H1 (cell line): ENCODE data around the gene VTN. TPM values are rescaled to one million over a fixed set of nuclear protein-coding genes. Genes with fewer than 3 reads are reported as not detected.

Source experiments
- CTCF ChIA-PET: fragments of 300-600 bp; sonication (Branson Sonifier 250); formaldehyde crosslinking; loops from one replicate; lab custom pipeline; 2021; ENCODE audit not compliant: partially characterized antibody; lab: Charles Lee
- POLR2A ChIA-PET: fragments of 300-600 bp; sonication (Branson Sonifier 250); formaldehyde crosslinking; loops from one replicate; lab custom pipeline; 2021; ENCODE audit warnings: inconsistent platforms; ENCODE audit not compliant: partially characterized antibody; lab: Charles Lee
- DNase-seq, 2 experiments: peaks; one replicate each; pipeline versions ENCODE4 v3.0.0 to v3.0.0-alpha.2; 2010 to 2022; ENCODE audit warnings: low spot score in 2 of 2, low read depth in 1 of 2, mixed read lengths in 1 of 2
- FAIRE-seq: peaks from 2 replicates; lab custom pipeline; 2011; peaks lifted over from hg19 to GRCh38; lab: Jason Lieb, UNC
- H2AFZ ChIP-seq: 2 replicates; pipeline ENCODE4 v1.8.1; 2012; ENCODE audit warnings: low read length, inconsistent platforms
- H2AK5ac ChIP-seq: 2 replicates; pipeline ENCODE4 v1.6.1; 2013; ENCODE audit warnings: low read depth, low read length
- H2BK120ac ChIP-seq: replicated peaks from 2 replicates; pipeline ENCODE3; 2013; ENCODE audit warnings: low read depth, low read length, inconsistent platforms
- H2BK12ac ChIP-seq: 2 replicates; pipeline ENCODE4 v1.6.1; 2013; ENCODE audit warnings: low read depth, low read length
- H2BK15ac ChIP-seq: 2 replicates; pipeline ENCODE4 v1.6.1; 2013; ENCODE audit warnings: low read length
- H2BK20ac ChIP-seq: 2 replicates; pipeline ENCODE4 v1.6.1; 2013; ENCODE audit warnings: low read length
- H2BK5ac ChIP-seq: 2 replicates; pipeline ENCODE4 v1.6.1; 2013; ENCODE audit warnings: low read depth, low read length
- H3K14ac ChIP-seq: 2 replicates; pipeline ENCODE4 v1.6.1; 2013; ENCODE audit warnings: inconsistent platforms; ENCODE audit not compliant: insufficient read length
- H3K18ac ChIP-seq: 2 replicates; pipeline ENCODE4 v1.6.1; 2013; ENCODE audit warnings: low read length; ENCODE audit errors: extremely low read depth
- H3K23ac ChIP-seq: 2 replicates; pipeline ENCODE4 v1.6.1; 2013; ENCODE audit warnings: inconsistent platforms; ENCODE audit not compliant: insufficient read length
- H3K23me2 ChIP-seq: 2 replicates; pipeline ENCODE4 v1.6.1; 2013; ENCODE audit warnings: low read depth, low read length
- H3K27ac ChIP-seq: 2 replicates; pipeline ENCODE4 v1.6.1; 2011; ENCODE audit warnings: low read depth, low read length, inconsistent platforms
- H3K27me3 ChIP-seq, 4 experiments: replicated peaks in 1 of 4; 1 replicate in 1 of 4; 2 replicates in 3 of 4; pipeline versions ENCODE4 v1.6.1 to v1.8.1; 2011 to 2013; ENCODE audit warnings: low read length in 3 of 4, mild to moderate bottlenecking in 3 of 4, inconsistent platforms in 2 of 4, mixed read lengths in 2 of 4, moderate library complexity in 1 of 4; ENCODE audit not compliant: control insufficient read depth in 3 of 4, insufficient read depth in 3 of 4; ENCODE audit errors: extremely low read depth in 1 of 4
- H3K36me3 ChIP-seq, 4 experiments: 2 replicates each; pipeline versions ENCODE4 v1.6.1 to v1.8.1; 2011 to 2013; ENCODE audit warnings: mild to moderate bottlenecking in 4 of 4, low read length in 3 of 4, moderate library complexity in 2 of 4, control low read depth in 1 of 4, inconsistent platforms in 1 of 4; ENCODE audit not compliant: insufficient read depth in 4 of 4, control insufficient read depth in 2 of 4
- H3K4ac ChIP-seq: replicated peaks from 2 replicates; pipeline ENCODE3; 2013; ENCODE audit warnings: low read length, low read depth, mixed read lengths, inconsistent platforms; ENCODE audit not compliant: insufficient read length
- H3K4me1 ChIP-seq, 4 experiments: replicated peaks in 1 of 4; 1 replicate in 1 of 4; 2 replicates in 3 of 4; pipeline versions ENCODE4 v1.6.1 to v1.8.1; 2011 to 2013; ENCODE audit warnings: low read length in 3 of 4, inconsistent platforms in 2 of 4, mixed read lengths in 1 of 4; ENCODE audit not compliant: insufficient read depth in 4 of 4, control insufficient read depth in 3 of 4
- H3K4me2 ChIP-seq, 2 experiments: 2 replicates each; pipeline versions ENCODE4 v1.6.1 to v1.8.1; 2011 to 2013; ENCODE audit warnings: low read depth in 2 of 2, low read length in 2 of 2, control low read depth in 1 of 2, inconsistent platforms in 1 of 2, mild to moderate bottlenecking in 1 of 2; ENCODE audit not compliant: insufficient read depth in 1 of 2
- H3K4me3 ChIP-seq, 4 experiments: fragments of 200-600, 300-600 bp in 1 of 4; sonication (generic), shearing (Covaris generic), sonication (Bioruptor Twin) in 1 of 4; 2 replicates each; pipeline versions ENCODE4 v1.5.1 to v1.8.1; 2011 to 2016; ENCODE audit warnings: low read length in 4 of 4, low read depth in 3 of 4, control low read depth in 2 of 4, inconsistent platforms in 2 of 4, mild to moderate bottlenecking in 2 of 4, mixed read lengths in 1 of 4, moderate library complexity in 1 of 4; ENCODE audit not compliant: insufficient read depth in 2 of 4; ENCODE audit errors: extremely low read depth in 1 of 4
- H3K56ac ChIP-seq: replicated peaks from 2 replicates; pipeline ENCODE3; 2013; ENCODE audit warnings: low read depth, mild to moderate bottlenecking, mixed read lengths, low read length, inconsistent platforms; ENCODE audit not compliant: insufficient read length
- H3K79me1 ChIP-seq: 2 replicates; pipeline ENCODE4 v1.6.1; 2013; ENCODE audit warnings: low read depth, low read length, control low read depth
- H3K79me2 ChIP-seq, 2 experiments: 2 replicates each; pipeline versions ENCODE4 v1.6.1 to v1.8.1; 2012 to 2013; ENCODE audit warnings: low read length in 2 of 2, mild to moderate bottlenecking in 2 of 2, inconsistent platforms in 1 of 2; ENCODE audit not compliant: insufficient read depth in 2 of 2, control insufficient read depth in 1 of 2
- H3K9ac ChIP-seq, 4 experiments: replicated peaks in 1 of 4; 1 replicate in 1 of 4; 2 replicates in 3 of 4; pipeline versions ENCODE4 v1.6.1 to v1.8.1; 2011 to 2013; ENCODE audit warnings: low read depth in 3 of 4, low read length in 3 of 4, control low read depth in 2 of 4, mild to moderate bottlenecking in 2 of 4, moderate library complexity in 2 of 4, inconsistent platforms in 1 of 4; ENCODE audit errors: extremely low read depth in 1 of 4
- H3K9me3 ChIP-seq, 2 experiments: 2 replicates each; pipeline versions ENCODE4 v1.6.1 to v1.8.1; 2012 to 2013; ENCODE audit warnings: mild to moderate bottlenecking in 2 of 2, moderate library complexity in 2 of 2, control low read depth in 1 of 2, inconsistent platforms in 1 of 2, low read depth in 1 of 2, low read length in 1 of 2, mixed read lengths in 1 of 2; ENCODE audit not compliant: insufficient read depth in 2 of 2
- H4K20me1 ChIP-seq, 2 experiments: replicated peaks in 1 of 2; 2 replicates each; pipeline versions ENCODE3 to v1.8.1; 2011 to 2013; ENCODE audit warnings: inconsistent platforms in 2 of 2, low read length in 2 of 2, mild to moderate bottlenecking in 1 of 2; ENCODE audit not compliant: insufficient read depth in 2 of 2, control insufficient read depth in 1 of 2
- H4K5ac ChIP-seq: 2 replicates; pipeline ENCODE4 v1.6.1; 2013; ENCODE audit warnings: low read length, low read depth, mixed read lengths, inconsistent platforms; ENCODE audit not compliant: insufficient read length
- H4K8ac ChIP-seq: 2 replicates; pipeline ENCODE4 v1.8.0; 2013; ENCODE audit warnings: mild to moderate bottlenecking, moderate library complexity, low read length, inconsistent platforms; ENCODE audit not compliant: insufficient read depth; ENCODE audit errors: extremely low read depth
- H4K91ac ChIP-seq: replicated peaks from 2 replicates; pipeline ENCODE3; 2013; ENCODE audit warnings: low read length, mixed read lengths, inconsistent platforms; ENCODE audit not compliant: insufficient read length
- WGBS, 2 experiments: shearing (Covaris generic) in 1 of 2; methylation state at CpG; one replicate each; pipeline versions ENCODE4 v1.1.6 to v1.1.7; 2013 to 2015; ENCODE audit warnings: low lambda C conversion rate in 2 of 2, mixed read lengths in 2 of 2, inconsistent platforms in 1 of 2, low coverage in 1 of 2, missing lambda C conversion rate in 1 of 2; ENCODE audit not compliant: insufficient replicate concordance in 2 of 2, insufficient coverage in 1 of 2, insufficient read length in 1 of 2; ENCODE audit errors: extremely low coverage in 1 of 2, missing lambda C conversion rate in 1 of 2; 5-methylcytosine and 5-hydroxymethylcytosine counted together
- polyA plus RNA-seq, 7 experiments: library from polyadenylated mRNA; depleted of rRNA in 3 of 7; stranded (reverse) in 5 of 7; unstranded in 2 of 7; fragments of >200 nt in 5 of 7; fragments of 200-250 nt in 2 of 7; gene quantifications; 1 replicate in 5 of 7; 2 replicates in 1 of 7; 4 replicates in 1 of 7; pipeline versions ENCODE4 v1.2.1 to v1.2.3, GENCODE V29; 2011 to 2013; ENCODE audit warnings: missing spikeins in 2 of 7, mixed read lengths in 2 of 7
- total RNA-seq: library from RNA; stranded (reverse); fragmentation: NEBNext Ultra II Directional; extraction: Animal tissue kit (Norgen Biotek cat#: 25700); gene quantifications from 2 replicates; pipeline ENCODE4 v1.2.1, GENCODE V29; 2021

The VTN gene
- total and polyA plus RNA-seq, 2 of the 8 experiments (the other 6 are each of a cell fraction or from before 2014, with no cell fraction given) = 0.18 TPM; not detected in 1

DNA sequence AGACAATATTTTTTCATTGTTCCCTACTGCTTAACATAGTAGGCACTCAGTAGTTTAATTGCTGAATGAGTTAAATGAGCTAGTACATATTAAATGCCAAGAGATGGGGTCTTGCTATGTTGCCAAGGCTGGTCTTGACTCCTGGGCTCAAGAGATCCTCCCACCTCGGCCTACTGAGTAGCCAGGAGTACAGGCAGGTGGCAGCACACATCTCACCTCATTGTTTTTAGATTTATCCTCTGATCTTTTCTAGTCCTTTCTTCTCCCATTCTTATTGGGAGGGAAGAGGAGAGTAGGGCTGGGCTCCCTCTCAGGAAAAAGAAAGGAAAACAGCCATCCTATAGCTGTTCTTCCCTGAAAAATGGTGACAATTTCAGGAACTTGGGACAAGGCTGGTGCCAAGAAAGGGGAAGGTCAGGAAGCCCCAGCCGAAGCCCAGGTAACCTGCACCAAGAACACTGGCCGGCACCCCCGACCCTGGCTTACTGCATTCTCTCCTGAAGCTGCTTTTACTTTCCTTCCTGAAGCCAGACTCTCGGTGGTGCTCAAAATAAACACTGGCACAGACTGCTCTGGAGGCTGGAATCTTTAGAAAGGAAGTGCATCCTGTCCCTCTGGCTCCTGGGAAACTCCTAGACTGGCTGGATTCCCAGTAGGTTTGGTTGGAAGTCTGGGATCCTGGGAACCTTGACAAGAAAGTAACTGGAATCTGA lies 31.9 kb downstream of the VTN start:
- no peak overlapping the region for H3K9ac ChIP-seq
- H3K27ac ChIP-seq = no peak overlapping the region
- no peak overlapping the region for H2BK5ac ChIP-seq
- POLR2A ChIA-PET = interaction anchor here (1.0 to 2.9 kb wide), 4 partner anchors 10 to 31 kb away, joined by 3 to 9 read pairs (median 4); no protein-coding TSS in a partner anchor
- no peaks in the 10 kb centered on the region for H3K27me3 ChIP-seq
- peaks cover 10% of the 10 kb centered on the region; the same call in 1 of the 2 replicates for H3K23me2 ChIP-seq
- no peak overlapping the region for H2AK5ac ChIP-seq
- no peak overlapping the region for H3K23ac ChIP-seq
- peaks cover 16% of the 10 kb centered on the region for H3K79me1 ChIP-seq
- H3K36me3 ChIP-seq = peaks cover 4 to 15% (median 10%) of the 10 kb centered on the region in 4 experiments; a peak in 7 of 8 replicates
- H3K9me3 ChIP-seq = no peaks in the 10 kb centered on the region
- no peak overlapping the region for H2BK15ac ChIP-seq
- no peak overlapping the region for H3K18ac ChIP-seq
- no peak overlapping the region; the same call in 1 of the 2 replicates for H4K8ac ChIP-seq
- H4K91ac ChIP-seq = no peak overlapping the region
- no peak overlapping the region for H2BK12ac ChIP-seq
- H3K4ac ChIP-seq = no peak overlapping the region
- H3K4me3 ChIP-seq = no peak overlapping the region
- peaks cover 2% of the 10 kb centered on the region in 2 experiments for H4K20me1 ChIP-seq
- WGBS, 2 experiments = 86% methylated on average over 5 of the region's 5 CpGs; no CpG with 5 or more reads in 1 of the 2 experiments
- H3K4me1 ChIP-seq = peaks cover 0 to 10% (median 8%) of the 10 kb centered on the region in 4 experiments; a peak in 6 of 7 replicates
- H2BK120ac ChIP-seq = no peak overlapping the region
- DNase-seq (no peak), FAIRE-seq (no peak)
- no peak overlapping the region for H3K4me2 ChIP-seq
- H3K56ac ChIP-seq = no peak overlapping the region
- no peak overlapping the region for H3K14ac ChIP-seq
- CTCF ChIA-PET = interaction anchor here (1.5 kb wide), 1 partner anchor 8 kb away, joined by 10 read pairs; no protein-coding TSS in a partner anchor
- no peak overlapping the region for H2AFZ ChIP-seq
- H2BK20ac ChIP-seq = no peak overlapping the region
- H4K5ac ChIP-seq = no peak overlapping the region
- H3K79me2 ChIP-seq = peaks cover 0 to 13% of the 10 kb centered on the region in 2 experiments; a peak in 2 of 4 replicates
